ENCODE data around the gene TMEM135. TPM values are rescaled to one million over a fixed set of nuclear protein-coding genes. Genes with fewer than 3 reads are reported as not detected.

The TMEM135 gene
- 100 to 1,000 TPM in 1 of 4 donors, 10 to 100 TPM in 3; 13.1 to 123 (median 19.1) TPM for total RNA-seq

DNA sequence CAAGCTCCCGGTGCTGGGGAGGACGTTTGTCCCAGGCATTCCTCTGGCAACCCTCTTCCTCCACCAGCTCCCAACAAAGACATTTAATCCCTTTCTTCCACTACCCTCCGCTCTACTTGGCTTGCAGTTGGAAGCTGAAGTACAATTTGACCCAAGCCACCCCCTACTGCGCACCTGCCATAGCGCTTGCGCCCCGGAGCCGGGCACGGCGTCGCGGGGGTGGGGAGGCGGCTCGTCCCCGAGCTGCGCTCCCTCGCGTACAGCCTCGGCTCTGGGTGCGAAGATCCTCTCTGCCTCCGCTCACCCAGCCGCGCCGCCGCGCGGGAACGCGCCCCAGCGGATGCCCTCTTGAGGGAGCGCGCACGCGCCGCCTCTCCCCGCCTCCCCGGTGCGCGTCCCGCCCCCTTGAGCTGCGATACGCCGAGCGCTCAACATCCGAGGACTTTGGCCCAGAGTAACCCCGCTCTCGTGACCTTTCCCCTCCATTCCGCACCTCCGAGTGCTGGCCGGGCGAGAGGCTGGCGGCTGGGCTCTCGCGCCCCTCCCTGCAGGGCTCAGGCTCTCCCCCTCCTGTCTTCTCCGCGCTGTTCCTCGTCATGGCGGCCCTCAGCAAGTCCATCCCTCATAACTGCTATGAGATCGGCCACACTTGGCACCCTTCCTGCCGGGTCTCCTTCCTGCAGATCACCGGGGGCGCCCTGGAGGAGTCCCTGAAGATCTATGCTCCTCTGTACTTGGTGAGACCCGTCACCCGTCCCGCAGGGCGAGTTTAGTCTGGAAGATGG, at the start of gene TMEM135:
TMEM135 (plus strand) TSS at position 485 of the 785 bp plus-strand sequence; CDS start at position 597, 112 bp downstream.
- TF ChIP-seq EP300 (IDR thresholded peaks at IDR 0.05; ENCODE audit: low read depth) (no peak), POLR2A (IDR thresholded peaks at IDR 0.05) (peak; percentile 75), POLR2AphosphoS5 (IDR thresholded peaks at IDR 0.05) (peak; percentile 76 to 86 (median 80)), CTCF (IDR thresholded peaks at IDR 0.05) (no peak)
- Histone ChIP-seq H3K27ac (peak within 1 kb of the TSS; percentile 89 to 93 (median 91)), H3K4me3 (peak within 1 kb of the TSS; percentile 71 to 85 (median 79)), H3K27me3 (no peaks in the 10 kb centered on the region), H3K4me1 (peaks cover 4 to 34% (median 14%) of the 10 kb centered on the region in 4 donors), H3K9me3 (no peaks in the 10 kb centered on the region), H3K36me3 (peaks cover 0 to under 1% (median 0%) of the 10 kb centered on the region in 4 donors)
- peak; percentile 98 for DNase-seq
- intact Hi-C loops (cut with DNase I; ENCODE audit: low total_unique reads) (loop anchor here (5.0 kb wide), 2 partner anchors 80 to 95 kb away; partner anchors contain the start of gene FZD4), in situ Hi-C loops (cut with MboI; ENCODE audit: low pct_ligation_motif_present in 1 of 4, low pct_unique_long_range_greater_than_20kb in 1 of 4, low sequenced_read_pairs in 3 of 4) (no loop called here)
- WGBS, 2 donors (ENCODE audit: low coverage in 1 of 2) = 1% methylated on average over 38 of the region's 66 CpGs; no CpG with 5 or more reads in 1 of the 2 donors

GRCh38 chr11:86988351-86988881, 49.3 kb upstream of the TMEM135 start:
- peaks cover 0 to 7% (median 0%) of the 10 kb centered on the region in 4 donors for H3K4me1 ChIP-seq
- H3K36me3 ChIP-seq = no peaks in the 10 kb centered on the region
- H3K9me3 ChIP-seq = no peaks in the 10 kb centered on the region
- H3K27ac ChIP-seq = no peak overlapping the region
- H3K4me3 ChIP-seq = no peak overlapping the region
- WGBS, 2 donors (ENCODE audit: low coverage in 1 of 2) = 70 to 83% methylated on average over 4 of the region's 4 CpGs
- TF ChIP-seq POLR2A (IDR thresholded peaks at IDR 0.05) = no peak
- no peak for TF ChIP-seq POLR2AphosphoS5 (IDR thresholded peaks at IDR 0.05)
- TF ChIP-seq EP300 (IDR thresholded peaks at IDR 0.05; ENCODE audit: low read depth) = no peak
- TF ChIP-seq CTCF (IDR thresholded peaks at IDR 0.05) = no peak
- intact Hi-C loops (cut with DNase I; ENCODE audit: low total_unique reads) = no loop called here
- in situ Hi-C loops (cut with MboI; ENCODE audit: low pct_ligation_motif_present in 1 of 4, low pct_unique_long_range_greater_than_20kb in 1 of 4, low sequenced_read_pairs in 3 of 4) = no loop called here
- no peak for DNase-seq
- no peaks in the 10 kb centered on the region for H3K27me3 ChIP-seq

GRCh38 chr11:86990031-86990430, 47.7 kb upstream of the TMEM135 start:
- intact Hi-C loops (cut with DNase I; ENCODE audit: low total_unique reads) (no loop called here), in situ Hi-C loops (cut with MboI; ENCODE audit: low pct_ligation_motif_present in 1 of 4, low pct_unique_long_range_greater_than_20kb in 1 of 4, low sequenced_read_pairs in 3 of 4) (no loop called here)
- TF ChIP-seq POLR2AphosphoS5 (IDR thresholded peaks at IDR 0.05) = no peak
- no peak for TF ChIP-seq EP300 (IDR thresholded peaks at IDR 0.05; ENCODE audit: low read depth)
- no peak for TF ChIP-seq POLR2A (IDR thresholded peaks at IDR 0.05)
- TF ChIP-seq CTCF (IDR thresholded peaks at IDR 0.05) = no peak
- DNase-seq = no peak
- H3K4me3 ChIP-seq = no peak overlapping the region
- H3K9me3 ChIP-seq = no peaks in the 10 kb centered on the region
- H3K4me1 ChIP-seq = peaks cover 0 to 7% (median 0%) of the 10 kb centered on the region in 4 donors
- 0 to 36% methylated on average over 1 of the region's 1 CpG for WGBS, 2 donors (ENCODE audit: low coverage in 1 of 2)
- H3K27ac ChIP-seq = no peak overlapping the region
- no peaks in the 10 kb centered on the region for H3K27me3 ChIP-seq
- H3K36me3 ChIP-seq = no peaks in the 10 kb centered on the region

- Histone ChIP-seq H3K4me3 (no peak overlapping the region), H3K4me1 (peaks cover 0 to 7% (median 0%) of the 10 kb centered on the region in 4 donors), H3K27ac (no peak overlapping the region), H3K36me3 (no peaks in the 10 kb centered on the region), H3K27me3 (no peaks in the 10 kb centered on the region), H3K9me3 (no peaks in the 10 kb centered on the region)
- no peak for DNase-seq
- intact Hi-C loops (cut with DNase I; ENCODE audit: low total_unique reads) = no loop called here
- 71 to 75% methylated on average over 2 to 3 of the region's 3 CpGs for WGBS, 2 donors (ENCODE audit: low coverage in 1 of 2)
- in situ Hi-C loops (cut with MboI; ENCODE audit: low pct_ligation_motif_present in 1 of 4, low pct_unique_long_range_greater_than_20kb in 1 of 4, low sequenced_read_pairs in 3 of 4) = no loop called here
- TF ChIP-seq POLR2AphosphoS5 (IDR thresholded peaks at IDR 0.05) (no peak), CTCF (IDR thresholded peaks at IDR 0.05) (no peak), EP300 (IDR thresholded peaks at IDR 0.05; ENCODE audit: low read depth) (no peak), POLR2A (IDR thresholded peaks at IDR 0.05) (no peak)
Measured at GRCh38 chr11:86990515-86990914, 47.2 kb upstream of the TMEM135 start.

All from transverse colon (tissue), 4 donors.